GM21515 (cell line): ENCODE data around the gene UPB1.
"Not testable (repeated sequence)": the region's sequence is repeated elsewhere in the genome, so short reads cannot be mapped to it uniquely, and the experiment has no call there.

Source experiments
- ATAC-seq: cut with Tn5 transposase; IDR thresholded peaks from one replicate; pipeline ENCODE4 v1.9.1; 2021; ENCODE audit not compliant: unreplicated experiment

UPB1 gene

GRCh38 chr22:24526191-24526590 lies 31.1 kb downstream of the UPB1 start:
- ATAC-seq, result no peak

GRCh38 chr22:24529898-24530297 lies 34.8 kb downstream of the UPB1 start:
- no peak for ATAC-seq

- ATAC-seq, result not testable (repeated sequence)
These were observed 35.8 kb downstream of the UPB1 start for GRCh38 chr22:24530968-24531367.

GRCh38 chr22:24532075-24532474 lies 36.9 kb downstream of the UPB1 start:
- no peak for ATAC-seq

GRCh38 chr22:24535348-24535747 lies 40.2 kb downstream of the UPB1 start:
- no peak for ATAC-seq

GRCh38 chr22:24536089-24536488 lies 41.0 kb downstream of the UPB1 start:
- ATAC-seq, result no peak

GRCh38 chr22:24540470-24540869 lies 45.3 kb downstream of the UPB1 start:
- ATAC-seq, result no peak

- no peak for ATAC-seq
These were observed 46.8 kb downstream of the UPB1 start for GRCh38 chr22:24541681-24542515.

GRCh38 chr22:24542641-24543040 lies 47.5 kb downstream of the UPB1 start:
- ATAC-seq, result no peak

- no peak for ATAC-seq
These were observed 48.1 kb downstream of the UPB1 start for GRCh38 chr22:24543185-24543601.

GRCh38 chr22:24543679-24544243 lies 48.6 kb downstream of the UPB1 start:
- no peak for ATAC-seq

- ATAC-seq, result no peak
These were observed 53.7 kb downstream of the UPB1 start for GRCh38 chr22:24548812-24549211.

- no peak for ATAC-seq
These were observed 55.1 kb downstream of the UPB1 start for GRCh38 chr22:24550028-24550901.

GRCh38 chr22:24550902-24551435 lies 55.8 kb downstream of the UPB1 start:
- ATAC-seq, result no peak

GRCh38 chr22:24552503-24553286 lies 57.6 kb downstream of the UPB1 start:
- not testable (repeated sequence) for ATAC-seq

GRCh38 chr22:24553597-24554312 lies 58.6 kb downstream of the UPB1 start:
- ATAC-seq, result no peak

GRCh38 chr22:24554313-24555164 lies 59.4 kb downstream of the UPB1 start, which contains the start of gene GUCD1:
Gene GUCD1, minus strand, starts transcription at chr22:24555138. Its CDS starts 147 bp downstream, at chr22:24554991.
- ATAC-seq, result peak; percentile 2

- ATAC-seq, result peak; percentile 70
These were observed 60.3 kb downstream of the UPB1 start, which contains the start of gene SNRPD3 for GRCh38 chr22:24555165-24556039. Gene SNRPD3, plus strand, starts transcription at chr22:24555999. Its CDS starts 1,676 bp downstream, at chr22:24557675.
